CMK (cell line): Measurements from ENCODE around the gene CROT.

Source experiments
- DNase-seq: peaks from one replicate; pipeline ENCODE4 v3.0.0-alpha.2; 2010; ENCODE audit warnings: low read depth

CROT gene

GRCh38 chr7:87414794-87415188 is 69.3 kb downstream of the CROT start:
- no peak for DNase-seq

GRCh38 chr7:87416682-87417587 is 71.5 kb downstream of the CROT start:
- no peak for DNase-seq

- no peak for DNase-seq
Observed at GRCh38 chr7:87420173-87420572, 74.7 kb downstream of the CROT start.

- no peak for DNase-seq
Observed at GRCh38 chr7:87424075-87424474, 78.6 kb downstream of the CROT start.

- DNase-seq, result no peak
Observed at GRCh38 chr7:87426160-87426559, 80.7 kb downstream of the CROT start.

GRCh38 chr7:87427288-87427687 is 81.8 kb downstream of the CROT start:
- DNase-seq, result no peak

- DNase-seq, result no peak
Observed at GRCh38 chr7:87432536-87432935, 87.1 kb downstream of the CROT start.

- DNase-seq, result no peak
Observed at GRCh38 chr7:87435546-87435945, 90.1 kb downstream of the CROT start.

GRCh38 chr7:87445897-87446296 is 100.4 kb downstream of the CROT start:
- no peak for DNase-seq

- no peak for DNase-seq
Observed at GRCh38 chr7:87447116-87447635, 101.7 kb downstream of the CROT start.

- no peak for DNase-seq
Observed at GRCh38 chr7:87448388-87448787, 102.9 kb downstream of the CROT start.
